Hepatocyte (in vitro differentiated cells): ENCODE measurements around the gene KAT2B. TPM values are rescaled to one million over a fixed set of nuclear protein-coding genes. Genes with fewer than 3 reads are reported as not detected.

Experiments
- DNase-seq: peaks from one replicate; pipeline ENCODE4 v3.0.0-alpha.2; 2016; ENCODE audit warnings: low spot score
- H2AFZ ChIP-seq: fragments of 200-600 bp; sonication (generic); 2 replicates; pipeline ENCODE4 v1.6.0; 2016; ENCODE audit warnings: antibody characterized with exemption, mild to moderate bottlenecking
- H3K27ac ChIP-seq: fragments of 200-600 bp; sonication (generic); 2 replicates; pipeline ENCODE4 v1.5.1; 2016; ENCODE audit warnings: mild to moderate bottlenecking
- H3K27me3 ChIP-seq: fragments of 200-600 bp; sonication (generic); 2 replicates; pipeline ENCODE4 v1.6.1; 2016
- H3K36me3 ChIP-seq: fragments of 200-600 bp; sonication (generic); replicated peaks from 2 replicates; pipeline ENCODE4 v1.5.1; 2016; ENCODE audit warnings: low read depth; ENCODE audit not compliant: insufficient read depth
- H3K4me1 ChIP-seq: fragments of 200-600 bp; sonication (generic); 2 replicates; pipeline ENCODE4 v1.5.1; 2016; ENCODE audit warnings: mild to moderate bottlenecking, moderate library complexity; ENCODE audit not compliant: insufficient read depth
- H3K4me2 ChIP-seq: fragments of 200-600 bp; sonication (generic); 2 replicates; pipeline ENCODE4 v1.6.0; 2016
- H3K4me3 ChIP-seq: fragments of 200-600 bp; sonication (generic); 2 replicates; pipeline ENCODE4 v1.5.1; 2016; ENCODE audit warnings: mild to moderate bottlenecking
- H3K79me2 ChIP-seq: fragments of 200-600 bp; sonication (generic); 2 replicates; pipeline ENCODE4 v1.6.0; 2017; ENCODE audit warnings: mild to moderate bottlenecking
- H3K9me2 ChIP-seq: fragments of 200-600 bp; sonication (generic); replicated peaks from 2 replicates; pipeline ENCODE4 v1.6.0; 2017; ENCODE audit warnings: mild to moderate bottlenecking; ENCODE audit not compliant: insufficient read depth
- H3K9me3 ChIP-seq: fragments of 200-600 bp; sonication (generic); 2 replicates; pipeline ENCODE4 v1.5.1; 2016; ENCODE audit warnings: low read depth, mild to moderate bottlenecking
- H4K20me1 ChIP-seq: fragments of 200-600 bp; sonication (generic); 2 replicates; pipeline ENCODE4 v1.6.0; 2016; ENCODE audit warnings: mild to moderate bottlenecking; ENCODE audit not compliant: insufficient read depth, poor library complexity, severe bottlenecking
- CTCF ChIP-seq: fragments of 200-600 bp; sonication (generic); IDR thresholded peaks from 2 replicates; pipeline ENCODE4 v1.5.1; 2016; ENCODE audit warnings: antibody characterized with exemption, mild to moderate bottlenecking; ENCODE audit not compliant: poor library complexity
- EZH2 ChIP-seq: fragments of 200-600 bp; sonication (generic); IDR thresholded peaks from 2 replicates; pipeline ENCODE4 v1.6.1; 2016; ENCODE audit warnings: antibody characterized with exemption, mild to moderate bottlenecking, borderline replicate concordance
- EZH2phosphoT487 ChIP-seq: fragments of 200-600 bp; sonication (generic); IDR thresholded peaks from one replicate; pipeline ENCODE4 v1.6.1; 2018; ENCODE audit warnings: antibody characterized with exemption, mild to moderate bottlenecking, low read depth, moderate library complexity; ENCODE audit not compliant: unreplicated experiment, severe bottlenecking
- WGBS: methylation state at CpG from one replicate; pipeline ENCODE4 v1.1.6; 2016; ENCODE audit warnings: low lambda C conversion rate; ENCODE audit errors: missing lambda C conversion rate; 5-methylcytosine and 5-hydroxymethylcytosine counted together
- polyA plus RNA-seq: library from polyadenylated mRNA; unstranded; fragments of >200 nt; fragmentation: Nextera tagmentation; extraction: Ambion mirVana; gene quantifications from 2 replicates; pipeline ENCODE4 v1.2.1, GENCODE V29; 2016
- total RNA-seq: library from RNA; depleted of rRNA; stranded (reverse); fragments of >200 nt; gene quantifications from 2 replicates; pipeline ENCODE4 v1.2.3, GENCODE V29; 2014

KAT2B gene
- total and polyA plus RNA-seq, 2 experiments from 2014 or later: 11.7 to 13.3 TPM

DNA sequence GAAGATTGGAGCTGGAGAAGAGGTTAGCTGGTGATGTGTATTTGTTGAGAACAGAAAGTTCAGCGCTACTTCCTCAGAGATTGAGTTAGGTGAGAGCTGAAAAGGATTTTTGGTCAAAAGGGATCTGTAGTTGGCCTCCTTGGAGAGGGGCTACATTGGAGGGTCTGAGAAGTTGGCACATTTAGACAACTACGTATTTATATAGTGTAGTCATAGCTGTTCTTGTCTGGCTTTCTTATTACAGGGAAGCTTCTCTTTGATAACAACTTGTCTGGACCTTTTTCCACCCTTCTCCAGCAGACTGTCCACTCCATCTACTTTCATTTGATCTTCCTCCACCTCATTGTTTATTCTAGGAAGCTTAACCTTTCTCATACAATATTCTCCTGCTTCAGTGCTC is 43.7 kb downstream of the KAT2B start:
- no peaks in the 10 kb centered on the region for H3K4me1 ChIP-seq
- H3K4me3 ChIP-seq: no peak overlapping the region
- H3K27ac ChIP-seq: no peak overlapping the region
- H3K27me3 ChIP-seq: no peaks in the 10 kb centered on the region
- H3K9me2 ChIP-seq: no peaks in the 10 kb centered on the region
- no peak overlapping the region for H2AFZ ChIP-seq
- no peaks in the 10 kb centered on the region for H3K36me3 ChIP-seq
- no peak for DNase-seq
- H4K20me1 ChIP-seq: no peaks in the 10 kb centered on the region
- WGBS: 91% methylated on average over 2 of the region's 2 CpGs
- no peaks in the 10 kb centered on the region for H3K9me3 ChIP-seq
- no peak overlapping the region for H3K4me2 ChIP-seq
- H3K79me2 ChIP-seq: no peaks in the 10 kb centered on the region
- TF ChIP-seq EZH2 (no peak), CTCF (no peak), EZH2phosphoT487 (no peak)

DNA sequence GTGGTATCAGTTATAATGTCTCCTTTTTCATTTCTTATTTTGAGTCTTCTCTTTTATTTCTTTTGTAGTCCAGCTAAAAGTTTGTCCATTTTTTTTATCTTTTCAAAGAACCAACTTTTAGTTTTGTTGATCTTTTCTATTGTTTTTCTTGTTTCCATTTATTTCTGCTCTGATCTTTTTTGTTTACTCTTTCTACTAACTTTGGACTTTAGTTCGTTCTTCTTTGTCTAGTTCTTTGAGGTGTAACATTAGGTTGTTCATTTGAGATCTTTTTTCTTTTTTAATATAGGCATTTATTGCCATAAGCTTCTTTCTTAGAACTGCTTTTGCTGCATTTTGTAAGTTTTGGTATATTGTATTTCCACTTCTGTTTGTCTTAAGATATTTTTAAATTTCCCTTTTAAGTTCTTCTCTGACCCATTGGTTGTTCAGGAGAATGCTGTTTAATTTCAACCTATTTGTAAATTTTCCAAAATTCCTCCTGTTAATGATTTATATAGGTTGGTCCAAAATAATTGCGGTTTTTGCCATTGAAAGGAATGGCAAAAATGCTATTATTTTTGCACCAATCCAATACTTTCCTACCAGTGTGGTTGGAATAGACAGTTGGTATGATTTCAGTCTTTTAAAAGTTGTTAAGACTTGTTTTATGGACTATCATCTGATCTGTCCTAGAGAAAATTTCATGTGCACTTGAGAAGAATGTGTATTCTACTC is 51.2 kb downstream of the KAT2B start:
- DNase-seq: no peak
- Histone ChIP-seq H3K4me3 (no peak overlapping the region), H3K4me1 (no peaks in the 10 kb centered on the region), H3K79me2 (no peaks in the 10 kb centered on the region), H3K9me3 (no peaks in the 10 kb centered on the region), H3K27ac (no peak overlapping the region), H4K20me1 (no peaks in the 10 kb centered on the region), H3K9me2 (no peaks in the 10 kb centered on the region), H3K36me3 (no peaks in the 10 kb centered on the region), H3K4me2 (no peak overlapping the region), H3K27me3 (no peaks in the 10 kb centered on the region), H2AFZ (no peak overlapping the region)
- 84% methylated on average over 2 of the region's 2 CpGs for WGBS
- TF ChIP-seq EZH2phosphoT487: no peak
- TF ChIP-seq EZH2: no peak
- no peak for TF ChIP-seq CTCF

DNA sequence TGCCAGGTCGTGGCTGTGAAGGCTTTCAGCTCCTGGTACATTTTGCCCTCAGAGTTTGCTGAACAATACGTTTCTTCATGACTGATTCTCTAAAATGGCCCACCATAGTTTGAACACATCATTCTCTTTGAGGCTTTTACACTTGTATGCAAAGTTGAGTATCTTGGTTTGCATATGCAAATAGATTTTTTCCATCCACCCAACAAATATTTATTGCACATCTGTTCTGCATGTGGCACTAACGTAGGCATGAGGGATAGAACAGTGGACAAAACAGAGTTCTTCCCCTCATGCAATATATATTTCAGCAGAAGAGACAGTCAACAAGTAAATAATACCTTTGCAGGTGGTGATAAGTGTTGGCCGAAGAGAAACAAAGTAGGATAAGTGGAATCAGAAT is 55.2 kb downstream of the KAT2B start:
- TF ChIP-seq EZH2phosphoT487 (no peak), EZH2 (no peak), CTCF (no peak)

More for the DNA sequence above, 55.2 kb downstream of the KAT2B start:
- Histone ChIP-seq H3K4me2 (no peak overlapping the region), H3K36me3 (no peaks in the 10 kb centered on the region), H3K4me1 (no peaks in the 10 kb centered on the region), H3K27ac (no peak overlapping the region), H3K27me3 (no peaks in the 10 kb centered on the region), H4K20me1 (no peaks in the 10 kb centered on the region), H3K4me3 (no peak overlapping the region), H3K9me2 (no peaks in the 10 kb centered on the region), H3K79me2 (no peaks in the 10 kb centered on the region), H2AFZ (no peak overlapping the region), H3K9me3 (no peaks in the 10 kb centered on the region)
- no peak for DNase-seq
- 95% methylated on average over 4 of the region's 4 CpGs for WGBS
